ENCODE measurements around the gene HOMER3.

- TF ChIP-seq RAD21 (conservative IDR thresholded peaks at IDR 0.05) = no peak
- TF ChIP-seq CTCF (IDR thresholded peaks at IDR 0.05; ENCODE audit: poor library complexity, severe bottlenecking) = no peak
These were observed 46.4 kb upstream of the HOMER3 start for GRCh38 chr19:18987456-18987855.
